ENCODE results near the gene SRP68. TPM values are rescaled to one million over a fixed set of nuclear protein-coding genes. Genes with fewer than 3 reads are reported as not detected.
A peak's percentile ranks its signal among the peaks of the same experiment; 100 is the strongest.

SRP68 gene
- polyA plus RNA-seq, 1 donor = 86.8 TPM

- peak; percentile 22 for DNase-seq
Observed at GRCh38 chr17:75996665-75997590, 75.4 kb downstream of the SRP68 start.

GRCh38 chr17:75995385-75995925, 76.9 kb downstream of the SRP68 start:
- no peak for DNase-seq

- DNase-seq = no peak
Observed at GRCh38 chr17:75994802-75995370, 77.4 kb downstream of the SRP68 start.

GRCh38 chr17:75991396-75991795, 80.9 kb downstream of the SRP68 start:
- DNase-seq = no peak

Other genes with a start within 250 kb of the SRP68 start
- gene UNC13D, start 228.1 kb downstream of the SRP68 start, polyA plus RNA-seq (ENCODE audit: insufficient read length) = 6.2 TPM
- 64.3 TPM for gene WBP2, start 217.2 kb downstream of the SRP68 start, polyA plus RNA-seq (ENCODE audit: insufficient read length)
- 26.3 TPM for gene TRIM47, start 193.9 kb downstream of the SRP68 start, polyA plus RNA-seq (ENCODE audit: insufficient read length)
- 18.5 TPM for gene TRIM65, start 175.6 kb downstream of the SRP68 start, polyA plus RNA-seq (ENCODE audit: insufficient read length)
- 68.7 TPM for gene MRPL38, start 167.6 kb downstream of the SRP68 start, polyA plus RNA-seq (ENCODE audit: insufficient read length)
- gene FBF1, start 131.5 kb downstream of the SRP68 start, polyA plus RNA-seq (ENCODE audit: insufficient read length) = 6.8 TPM
- 20.4 TPM for gene ACOX1, start 93.4 kb downstream of the SRP68 start, polyA plus RNA-seq (ENCODE audit: insufficient read length)
- gene TEN1, start 93.3 kb downstream of the SRP68 start, polyA plus RNA-seq (ENCODE audit: insufficient read length) = 9.6 TPM
- 4.8 TPM for gene CDK3, start 71.7 kb downstream of the SRP68 start, polyA plus RNA-seq (ENCODE audit: insufficient read length)
- gene EVPL, start 45.2 kb downstream of the SRP68 start, polyA plus RNA-seq (ENCODE audit: insufficient read length) = 0.54 TPM
- gene GALR2, start 2.3 kb upstream of the SRP68 start, polyA plus RNA-seq (ENCODE audit: insufficient read length) = not detected
- gene ZACN, start 6.7 kb upstream of the SRP68 start, polyA plus RNA-seq (ENCODE audit: insufficient read length) = 10.4 TPM
- gene EXOC7, start 31.3 kb upstream of the SRP68 start, polyA plus RNA-seq (ENCODE audit: insufficient read length) = 84.2 TPM
- not detected for gene FOXJ1, start 68.7 kb upstream of the SRP68 start, polyA plus RNA-seq (ENCODE audit: insufficient read length)
- gene RNF157, start 168.0 kb upstream of the SRP68 start, polyA plus RNA-seq (ENCODE audit: insufficient read length) = 15.4 TPM
- gene UBALD2, start 192.8 kb upstream of the SRP68 start, polyA plus RNA-seq (ENCODE audit: insufficient read length) = 27.3 TPM
- gene QRICH2, start 235.8 kb upstream of the SRP68 start, polyA plus RNA-seq (ENCODE audit: insufficient read length) = 5.6 TPM

Data from hindlimb muscle (tissue), 1 donor.